Calu3 (cell line): Measurements from ENCODE around the gene DAAM2. TPM values are rescaled to one million over a fixed set of nuclear protein-coding genes. Genes with fewer than 3 reads are reported as not detected.

Experiments used
- BruUV-seq: library from RNA; stranded (reverse); fragments of 400-500 nt; replicated peaks from 2 replicates; lab custom pipeline; 2021; lab: Mats Ljungman, UMichigan
- CTCF ChIA-PET: fragments of 300-600 bp; sonication (Branson Sonifier 250); formaldehyde crosslinking; loops from one replicate; lab custom pipeline; 2022; ENCODE audit warnings: antibody characterized with exemption; lab: Charles Lee
- DNase-seq: peaks from one replicate; pipeline ENCODE4 v3.0.0; 2022
- H3K27ac Mint-ChIP-seq: one replicate; pipeline ENCODE4 v1.8.0; 2022; ENCODE audit warnings: mixed read lengths; ENCODE audit not compliant: unreplicated experiment
- H3K27me3 Mint-ChIP-seq: one replicate; pipeline ENCODE4 v1.8.0; 2022; ENCODE audit warnings: mixed read lengths; ENCODE audit not compliant: unreplicated experiment
- H3K36me3 Mint-ChIP-seq: one replicate; pipeline ENCODE4 v1.8.0; 2022; ENCODE audit warnings: mild to moderate bottlenecking, moderate library complexity, mixed read lengths; ENCODE audit not compliant: insufficient read depth, unreplicated experiment
- H3K4me1 Mint-ChIP-seq: one replicate; pipeline ENCODE4 v1.8.0; 2022; ENCODE audit warnings: mild to moderate bottlenecking, low read depth, mixed read lengths; ENCODE audit not compliant: unreplicated experiment
- H3K4me3 Mint-ChIP-seq: one replicate; pipeline ENCODE4 v1.8.0; 2022; ENCODE audit warnings: mild to moderate bottlenecking, low read depth, moderate library complexity, mixed read lengths; ENCODE audit not compliant: unreplicated experiment
- H3K9me3 Mint-ChIP-seq: one replicate; pipeline ENCODE4 v1.8.0; 2022; ENCODE audit warnings: low read depth, mixed read lengths; ENCODE audit not compliant: unreplicated experiment
- intact Hi-C: fragments of 100-400 bp; cut with micrococcal nuclease; formaldehyde crosslinking; loops from one replicate; pipeline ENCODE4 v1.10.0; 2022; ENCODE audit not compliant: unreplicated experiment
- total RNA-seq: library from RNA; stranded (reverse); gene quantifications from 2 replicates; pipeline ENCODE4 v1.2.3, GENCODE V29; 2022
- TF ChIP-seq, protein P1 (sequence below): fragments of 200-600 bp; IDR thresholded peaks from one replicate; pipeline ENCODE4 v1.8.0; 2022; ENCODE audit warnings: antibody characterized with exemption; ENCODE audit not compliant: unreplicated experiment

The DAAM2 gene
- total RNA-seq, 1 experiment from 2014 or later: not detected

DNA sequence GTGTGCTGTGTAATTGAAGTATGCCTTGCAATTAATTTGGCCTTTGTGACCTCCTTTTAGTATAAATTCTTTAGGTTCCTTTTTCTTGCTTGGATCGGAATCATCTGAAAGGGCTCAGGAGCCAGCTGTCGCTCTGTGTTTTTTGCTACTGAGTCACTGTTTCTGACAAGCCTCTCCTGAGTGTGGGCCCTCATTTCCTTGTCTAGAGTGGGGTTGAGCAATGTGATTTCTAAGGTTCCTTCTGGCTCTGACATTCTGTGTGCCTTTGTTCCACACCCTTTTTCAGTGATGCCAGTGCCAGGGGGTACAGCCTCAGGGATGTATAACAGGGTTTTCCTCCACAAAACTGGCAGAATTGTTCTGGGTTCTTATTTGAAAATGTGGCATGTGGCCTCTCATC, 26.5 kb downstream of the DAAM2 start:
- H3K4me1 Mint-ChIP-seq: no peaks in the 10 kb centered on the region
- CTCF ChIA-PET: no interaction called here
- H3K9me3 Mint-ChIP-seq: peaks cover 2% of the 10 kb centered on the region
- no peak for DNase-seq
- BruUV-seq: no TSS peak
- intact Hi-C loops: no loop called here
- H3K36me3 Mint-ChIP-seq: no peaks in the 10 kb centered on the region
- H3K27me3 Mint-ChIP-seq: peaks cover 39% of the 10 kb centered on the region
- H3K27ac Mint-ChIP-seq: no peak overlapping the region
- no peak overlapping the region for H3K4me3 Mint-ChIP-seq
- TF ChIP-seq, protein P1, sequence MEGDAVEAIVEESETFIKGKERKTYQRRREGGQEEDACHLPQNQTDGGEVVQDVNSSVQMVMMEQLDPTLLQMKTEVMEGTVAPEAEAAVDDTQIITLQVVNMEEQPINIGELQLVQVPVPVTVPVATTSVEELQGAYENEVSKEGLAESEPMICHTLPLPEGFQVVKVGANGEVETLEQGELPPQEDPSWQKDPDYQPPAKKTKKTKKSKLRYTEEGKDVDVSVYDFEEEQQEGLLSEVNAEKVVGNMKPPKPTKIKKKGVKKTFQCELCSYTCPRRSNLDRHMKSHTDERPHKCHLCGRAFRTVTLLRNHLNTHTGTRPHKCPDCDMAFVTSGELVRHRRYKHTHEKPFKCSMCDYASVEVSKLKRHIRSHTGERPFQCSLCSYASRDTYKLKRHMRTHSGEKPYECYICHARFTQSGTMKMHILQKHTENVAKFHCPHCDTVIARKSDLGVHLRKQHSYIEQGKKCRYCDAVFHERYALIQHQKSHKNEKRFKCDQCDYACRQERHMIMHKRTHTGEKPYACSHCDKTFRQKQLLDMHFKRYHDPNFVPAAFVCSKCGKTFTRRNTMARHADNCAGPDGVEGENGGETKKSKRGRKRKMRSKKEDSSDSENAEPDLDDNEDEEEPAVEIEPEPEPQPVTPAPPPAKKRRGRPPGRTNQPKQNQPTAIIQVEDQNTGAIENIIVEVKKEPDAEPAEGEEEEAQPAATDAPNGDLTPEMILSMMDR: no peak

GRCh38 chr6:39819228-39819627, 27.1 kb downstream of the DAAM2 start:
- intact Hi-C loops: no loop called here
- Mint-ChIP-seq H3K27me3 (peaks cover 33% of the 10 kb centered on the region), H3K27ac (no peak overlapping the region), H3K4me1 (no peaks in the 10 kb centered on the region), H3K4me3 (no peak overlapping the region), H3K36me3 (no peaks in the 10 kb centered on the region), H3K9me3 (peaks cover 2% of the 10 kb centered on the region)
- CTCF ChIA-PET: no interaction called here
- TF ChIP-seq, protein P1: no peak
- BruUV-seq: no TSS peak
- DNase-seq: no peak

GRCh38 chr6:39819676-39820075, 27.5 kb downstream of the DAAM2 start:
- TF ChIP-seq, protein P1: no peak
- Mint-ChIP-seq H3K36me3 (no peaks in the 10 kb centered on the region), H3K27ac (no peak overlapping the region), H3K9me3 (peaks cover 2% of the 10 kb centered on the region), H3K4me1 (no peaks in the 10 kb centered on the region), H3K4me3 (no peak overlapping the region), H3K27me3 (peaks cover 33% of the 10 kb centered on the region)
- intact Hi-C loops: no loop called here
- CTCF ChIA-PET: no interaction called here
- no TSS peak for BruUV-seq
- no peak for DNase-seq

GRCh38 chr6:39820553-39820952, 28.4 kb downstream of the DAAM2 start:
- TF ChIP-seq, protein P1: no peak
- no peaks in the 10 kb centered on the region for H3K36me3 Mint-ChIP-seq
- no peak overlapping the region for H3K4me3 Mint-ChIP-seq
- DNase-seq: no peak
- intact Hi-C loops: no loop called here
- H3K9me3 Mint-ChIP-seq: peaks cover 2% of the 10 kb centered on the region
- H3K27ac Mint-ChIP-seq: no peak overlapping the region
- H3K4me1 Mint-ChIP-seq: no peaks in the 10 kb centered on the region
- BruUV-seq: no TSS peak
- peaks cover 37% of the 10 kb centered on the region for H3K27me3 Mint-ChIP-seq
- CTCF ChIA-PET: no interaction called here
